EH (cell line): ENCODE data around the gene ANKAR.

Source experiments
- DNase-seq: peaks from one replicate; pipeline ENCODE4 v3.0.0-alpha.2; 2015; ENCODE audit warnings: low read depth

Gene ANKAR

GRCh38 chr2:189719571-189719970 is 45.1 kb downstream of the ANKAR start:
- no peak for DNase-seq

GRCh38 chr2:189723192-189723591 is 48.7 kb downstream of the ANKAR start:
- DNase-seq = no peak
